Right lobe of liver (tissue), 4 donors: ENCODE measurements around the gene NUMA1.

Experiments
- POLR2A ChIP-seq: fragments of 450-650 bp; IDR thresholded peaks from one replicate; pipeline ENCODE4 v1.6.1; 2017; ENCODE audit warnings: antibody characterized with exemption, mild to moderate bottlenecking
- TF ChIP-seq, protein P1 (sequence below), 4 donors: fragments of 200-600 bp in 3 of 4; fragments of 450-650 bp in 1 of 4; IDR thresholded peaks; one replicate each; pipeline versions ENCODE4 v1.5.1 to v1.8.0; 2016 to 2022; ENCODE audit warnings: antibody characterized with exemption in 4 of 4, mild to moderate bottlenecking in 2 of 4
- donor health status: DM: no; HTN: no; CAD: no.
- donor health status: DM: no; HTN: no; CAD: no.
- donor health status: DM: no; HTN: yes; CAD: no.

DNA sequence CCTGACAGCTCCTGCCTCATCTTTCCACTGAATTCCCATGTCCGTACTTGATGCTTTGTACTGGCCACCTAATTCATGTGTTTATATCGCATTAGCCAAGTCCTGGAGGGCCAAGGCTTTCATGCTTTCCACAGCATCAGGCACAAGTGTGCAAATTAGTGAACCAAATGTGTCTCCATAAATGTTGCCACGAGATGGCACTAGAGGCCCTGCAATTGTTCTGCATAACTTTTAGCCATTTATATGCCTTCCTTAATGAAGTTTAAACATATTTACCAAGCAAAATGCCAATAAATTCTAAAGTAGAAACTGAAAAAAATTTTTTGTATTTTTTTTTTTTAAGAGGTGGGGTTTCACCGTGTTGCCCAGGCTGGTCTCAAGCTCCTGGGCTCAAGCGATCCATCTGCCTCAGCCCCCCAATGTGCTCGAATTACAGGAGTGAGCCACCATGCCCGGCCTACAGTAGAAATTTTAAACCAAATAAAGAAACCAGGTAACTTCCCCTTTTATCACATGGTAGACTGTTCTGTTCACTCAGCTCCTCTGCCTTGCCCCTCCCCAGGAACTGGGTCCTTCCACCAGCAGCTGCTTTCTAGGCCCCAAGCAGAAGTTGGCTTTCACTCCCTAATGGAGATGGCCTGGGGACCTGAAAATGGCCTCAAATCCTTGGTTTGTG lies 102.5 kb downstream of the NUMA1 start:
- TF ChIP-seq, protein P1, sequence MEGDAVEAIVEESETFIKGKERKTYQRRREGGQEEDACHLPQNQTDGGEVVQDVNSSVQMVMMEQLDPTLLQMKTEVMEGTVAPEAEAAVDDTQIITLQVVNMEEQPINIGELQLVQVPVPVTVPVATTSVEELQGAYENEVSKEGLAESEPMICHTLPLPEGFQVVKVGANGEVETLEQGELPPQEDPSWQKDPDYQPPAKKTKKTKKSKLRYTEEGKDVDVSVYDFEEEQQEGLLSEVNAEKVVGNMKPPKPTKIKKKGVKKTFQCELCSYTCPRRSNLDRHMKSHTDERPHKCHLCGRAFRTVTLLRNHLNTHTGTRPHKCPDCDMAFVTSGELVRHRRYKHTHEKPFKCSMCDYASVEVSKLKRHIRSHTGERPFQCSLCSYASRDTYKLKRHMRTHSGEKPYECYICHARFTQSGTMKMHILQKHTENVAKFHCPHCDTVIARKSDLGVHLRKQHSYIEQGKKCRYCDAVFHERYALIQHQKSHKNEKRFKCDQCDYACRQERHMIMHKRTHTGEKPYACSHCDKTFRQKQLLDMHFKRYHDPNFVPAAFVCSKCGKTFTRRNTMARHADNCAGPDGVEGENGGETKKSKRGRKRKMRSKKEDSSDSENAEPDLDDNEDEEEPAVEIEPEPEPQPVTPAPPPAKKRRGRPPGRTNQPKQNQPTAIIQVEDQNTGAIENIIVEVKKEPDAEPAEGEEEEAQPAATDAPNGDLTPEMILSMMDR (IDR thresholded peaks at IDR 0.05) = peak; percentile 71 to 75 (median 74)
- TF ChIP-seq POLR2A = no peak
